ENCODE results near the gene SELENOM.
"Not testable (repeated sequence)": the region's sequence is repeated elsewhere in the genome, so short reads cannot be mapped to it uniquely, and the experiment has no call there.

The SELENOM gene

DNA sequence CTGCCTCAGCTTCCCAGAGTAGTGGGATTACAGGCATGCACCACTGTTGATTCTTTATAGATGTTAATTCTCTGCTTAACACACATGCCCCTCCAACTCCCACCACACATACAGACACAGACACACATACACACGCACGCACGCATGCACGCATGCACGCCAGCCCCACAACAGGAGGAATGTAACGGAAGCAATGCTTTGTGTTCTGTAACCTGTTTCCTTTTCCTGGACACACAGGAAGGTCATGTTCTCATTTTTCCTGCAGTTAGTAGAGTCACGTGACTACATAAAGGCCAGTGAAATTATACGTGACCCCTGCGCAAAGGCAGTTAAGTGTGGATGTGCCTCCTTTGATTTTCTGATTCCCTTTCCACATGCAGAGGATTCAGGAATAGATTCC, 34.2 kb downstream of the SELENOM start:
- not testable (repeated sequence) for DNase-seq

DNA sequence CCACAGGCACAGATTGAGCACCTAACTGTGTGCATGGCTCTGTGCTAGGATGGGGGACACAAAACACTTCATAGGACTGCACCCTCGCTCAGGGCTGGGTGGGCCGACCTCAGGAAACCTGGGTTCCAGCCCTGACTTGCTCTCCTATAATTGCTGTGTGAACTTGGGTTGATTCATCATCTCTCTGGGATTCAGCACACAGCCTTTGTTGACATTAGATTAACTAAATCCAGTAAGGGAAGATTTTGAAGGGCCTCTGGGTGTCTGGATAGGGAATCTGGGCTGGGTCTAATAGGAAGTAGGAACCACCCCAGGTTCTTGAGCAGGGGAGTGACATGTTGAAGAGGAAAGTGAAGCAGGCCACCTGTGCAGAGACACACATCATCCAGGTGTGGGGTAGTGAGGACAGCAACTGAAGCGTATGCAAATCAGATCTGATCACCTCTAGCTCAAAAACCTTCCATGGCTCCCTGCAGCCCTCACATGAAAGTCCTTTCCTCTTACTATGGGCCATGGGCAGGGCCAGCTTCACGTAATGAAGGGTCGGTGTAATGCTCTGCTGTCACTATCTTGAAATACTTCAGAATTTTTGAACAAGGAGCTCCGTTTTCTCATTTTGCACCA, 37.6 kb downstream of the SELENOM start:
- DNase-seq, result not testable (repeated sequence)

DNA sequence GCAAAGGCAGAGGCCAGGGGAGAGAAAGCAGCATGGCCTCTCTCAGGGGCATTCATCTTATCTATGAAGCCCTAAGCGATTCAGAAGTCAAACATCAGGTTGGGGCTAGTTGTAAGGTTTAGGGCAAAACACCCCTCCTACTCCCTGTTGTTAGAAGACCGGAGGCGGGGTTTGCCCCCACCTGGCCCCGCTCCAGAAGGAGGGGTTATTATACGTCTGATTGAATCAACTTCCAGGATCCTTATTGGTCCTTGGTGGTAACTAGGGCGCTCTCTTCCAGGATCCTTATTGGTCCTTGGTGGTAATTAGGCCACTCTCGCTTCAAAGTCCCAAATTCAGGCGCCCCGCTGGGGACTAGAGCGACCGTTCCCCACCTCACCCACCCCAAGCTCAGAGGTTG, 38.4 kb downstream of the SELENOM start:
- DNase-seq, result no peak

DNA sequence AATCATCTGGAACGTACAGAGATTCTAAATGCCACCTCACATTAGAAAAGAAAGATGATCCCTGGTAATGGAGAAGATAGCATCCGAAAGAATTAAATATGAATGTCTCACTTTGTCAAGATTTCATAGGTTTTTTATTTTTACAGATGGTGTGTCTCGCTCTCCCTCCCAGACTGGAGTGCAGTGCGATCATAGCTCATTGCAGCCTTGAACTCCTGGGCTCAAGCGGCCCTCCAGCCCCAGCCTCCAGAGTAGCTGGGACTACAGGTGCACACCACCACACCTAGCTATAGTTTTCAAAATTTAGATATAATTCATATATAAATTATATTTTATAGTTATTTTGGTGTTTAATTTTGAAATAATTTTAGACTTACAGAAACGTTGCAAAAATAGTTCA, 43.0 kb downstream of the SELENOM start:
- DNase-seq, result no peak

DNA sequence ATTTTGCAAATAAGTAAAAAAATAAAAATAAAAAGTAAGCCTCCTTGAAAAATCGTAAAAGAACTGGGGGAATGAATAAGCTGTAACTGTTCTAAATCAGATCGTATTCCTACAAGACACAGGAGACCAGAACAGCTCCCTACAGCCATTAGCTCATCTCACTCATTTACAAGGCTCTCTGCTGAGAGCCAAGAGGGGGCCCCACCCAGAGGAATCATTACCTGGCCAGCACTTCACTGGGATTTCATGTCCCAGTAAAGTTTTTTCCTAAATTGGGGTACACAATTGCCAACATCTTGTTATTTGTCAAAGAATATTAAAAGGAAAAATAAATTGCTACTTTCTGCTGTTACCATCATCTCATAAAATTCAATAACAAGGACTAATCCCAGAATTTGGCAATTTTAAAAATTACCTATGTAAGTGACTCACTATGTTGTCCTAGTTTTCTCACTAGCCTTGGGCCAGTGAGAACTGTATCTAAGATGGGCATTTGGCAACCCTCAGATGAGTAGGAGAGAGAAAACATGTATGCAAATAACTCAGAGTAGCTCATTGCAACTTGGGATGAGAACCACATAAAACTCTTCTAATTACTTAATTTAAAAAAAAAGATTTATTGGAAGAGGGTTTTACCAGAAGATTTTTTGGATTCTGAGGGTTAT, 44.7 kb downstream of the SELENOM start:
- DNase-seq, result no peak

DNA sequence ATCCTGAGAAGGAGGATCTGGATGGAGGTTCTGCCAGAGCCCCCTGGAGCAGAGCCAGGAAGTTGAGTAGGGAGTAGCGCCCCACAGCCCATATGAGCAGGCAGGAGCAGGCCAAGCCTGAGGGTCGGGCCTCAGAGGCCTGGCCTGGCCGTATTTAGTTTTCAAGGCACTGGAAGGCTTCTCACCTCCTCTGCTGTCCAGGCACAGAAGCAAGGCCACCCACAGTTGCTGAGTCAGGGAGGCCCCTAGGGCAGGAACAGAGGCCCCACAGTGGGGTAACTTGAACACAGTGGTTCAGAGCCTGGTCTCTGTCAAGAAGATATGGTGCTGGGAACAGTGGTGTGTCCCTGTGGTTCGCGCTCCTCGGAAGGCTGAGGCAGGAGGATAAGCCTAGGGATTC, 47.7 kb downstream of the SELENOM start:
- DNase-seq, result not testable (repeated sequence)

DNA sequence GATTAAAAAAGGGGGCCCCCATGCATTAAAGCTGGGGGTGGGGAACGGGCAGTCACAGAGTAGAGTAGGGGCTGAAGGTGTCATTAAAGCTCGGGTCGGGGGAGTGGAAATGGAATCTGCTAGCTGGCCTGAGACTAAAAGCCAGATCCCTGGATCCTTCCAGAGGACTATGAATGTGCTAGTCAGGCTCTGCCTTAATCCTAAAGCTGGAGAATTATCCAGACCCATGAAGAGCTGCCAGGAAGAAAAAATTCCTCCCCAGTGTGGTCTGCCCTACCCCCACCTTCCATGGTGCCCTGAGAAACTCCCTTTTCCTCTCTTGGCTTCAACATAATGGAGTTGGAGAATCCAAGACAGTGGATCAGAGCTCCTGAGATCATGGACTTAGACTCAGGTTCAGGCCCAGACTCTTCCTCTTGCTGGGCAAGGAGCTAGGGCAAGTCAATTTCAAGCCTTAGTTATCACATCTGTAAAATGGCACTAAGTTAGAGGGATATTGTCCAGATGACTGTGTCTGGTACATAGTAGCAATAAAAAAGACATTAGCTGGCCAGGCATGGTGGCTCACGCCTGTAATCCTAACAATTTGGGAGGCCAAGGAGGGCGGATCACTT, 50.3 kb downstream of the SELENOM start:
- no peak for DNase-seq

DNA sequence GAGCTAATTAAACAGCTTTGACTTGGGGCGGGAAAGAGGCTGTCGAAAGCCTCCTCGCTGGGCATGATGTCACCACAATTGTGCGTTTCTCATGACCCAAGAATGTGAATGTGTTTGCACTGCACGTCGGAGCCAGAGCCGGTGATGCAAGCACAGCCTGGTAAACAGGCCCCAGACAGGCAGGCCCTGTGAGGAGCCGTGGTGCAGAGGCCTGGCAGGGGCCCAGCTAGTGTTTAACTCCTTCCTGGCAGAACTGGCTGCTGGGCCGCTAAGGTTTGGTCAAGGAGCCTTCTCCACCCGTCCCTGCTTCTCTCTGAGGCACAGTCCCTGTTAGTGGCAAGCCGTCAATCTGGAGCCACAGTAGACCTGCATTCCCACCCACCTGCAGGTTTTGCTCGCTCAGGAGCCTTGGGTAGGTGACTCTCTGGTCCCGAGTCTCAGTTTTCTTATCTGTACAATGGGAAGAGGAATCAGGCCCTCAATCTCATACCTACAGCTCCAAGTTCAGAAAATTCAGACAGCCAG, 51.7 kb downstream of the SELENOM start:
- no peak for DNase-seq

DNA sequence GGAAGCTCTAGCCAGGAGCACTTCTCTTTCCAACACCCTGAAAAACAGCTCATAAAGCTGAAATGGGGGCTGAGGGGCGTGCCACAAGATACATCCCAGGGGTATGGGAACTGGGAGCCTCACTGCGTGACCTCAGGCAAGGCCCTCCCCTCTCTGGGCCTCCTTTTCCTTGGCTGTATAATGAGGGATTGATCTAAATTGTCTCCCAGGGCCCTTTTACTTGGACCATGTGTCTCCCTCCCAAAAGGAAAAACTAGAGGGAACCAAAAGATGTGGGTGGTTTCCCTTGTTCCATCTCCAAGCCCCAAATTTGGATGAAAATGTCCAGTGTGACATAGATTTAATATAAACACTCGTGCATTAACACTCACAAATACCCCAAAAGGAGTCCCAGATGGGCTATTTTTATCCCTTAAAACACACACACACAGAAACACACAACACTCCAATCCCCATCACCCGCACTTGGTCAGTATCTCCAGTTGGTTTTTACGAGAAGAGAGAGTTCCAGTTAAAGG, 52.2 kb downstream of the SELENOM start:
- no peak for DNase-seq
